GM18873 (cell line): ENCODE data around the gene SHISA5.
"Not testable (repeated sequence)": the region's sequence is repeated elsewhere in the genome, so short reads cannot be mapped to it uniquely, and the experiment has no call there.

Source experiments
- ATAC-seq: cut with Tn5 transposase; IDR thresholded peaks from one replicate; pipeline ENCODE4 v1.9.1; 2021; ENCODE audit warnings: mild to moderate bottlenecking, moderate library complexity, moderate number of reproducible peaks; ENCODE audit not compliant: unreplicated experiment, low FRiP score

SHISA5 gene

GRCh38 chr3:48524970-48525369 is 21.0 kb upstream of the SHISA5 start:
- no peak for ATAC-seq

DNA sequence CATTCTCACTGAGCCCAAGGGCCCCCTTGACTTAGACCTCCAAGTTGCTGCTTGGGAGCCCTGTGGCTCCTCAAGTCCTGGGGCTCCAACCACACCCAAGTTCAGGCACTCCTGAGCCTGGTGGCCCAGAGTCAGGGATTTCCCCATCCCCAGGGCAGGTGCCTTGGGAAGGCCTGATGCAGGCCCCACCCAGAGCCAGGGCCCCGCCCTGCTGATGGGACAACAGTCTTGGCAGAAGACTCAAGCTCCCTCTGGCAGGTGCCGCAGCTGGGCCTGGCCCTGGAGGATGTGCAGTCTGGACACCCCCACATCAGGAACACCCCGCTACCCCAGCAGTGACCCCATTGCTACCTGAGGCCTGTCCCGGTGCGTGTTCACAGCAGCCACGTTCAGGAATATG is 17.7 kb upstream of the SHISA5 start:
- ATAC-seq = no peak

GRCh38 chr3:48519277-48519643 is 15.3 kb upstream of the SHISA5 start:
- no peak for ATAC-seq

- no peak for ATAC-seq
These were observed 14.8 kb upstream of the SHISA5 start for GRCh38 chr3:48518638-48519276.

DNA sequence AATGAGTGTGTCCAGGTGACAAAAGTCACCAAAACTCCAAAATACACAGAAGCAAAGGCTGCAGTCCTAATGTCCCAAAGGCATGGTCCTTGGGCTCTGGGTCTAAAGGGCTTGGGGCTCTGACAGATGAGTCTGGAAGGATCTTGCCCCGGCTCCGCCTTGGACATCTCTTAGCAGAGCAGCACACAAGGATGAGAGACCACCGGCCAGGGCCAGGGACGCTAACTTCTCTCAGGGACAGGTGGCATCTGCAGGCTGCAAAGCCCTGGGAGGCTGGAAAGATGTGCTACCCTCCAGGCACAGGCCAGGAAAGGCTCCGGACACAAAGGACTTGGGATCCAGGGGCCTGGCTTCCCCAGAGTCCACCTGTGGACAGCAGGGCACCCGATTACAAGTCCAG is 14.1 kb upstream of the SHISA5 start:
- no peak for ATAC-seq

GRCh38 chr3:48516571-48516970 is 12.6 kb upstream of the SHISA5 start:
- no peak for ATAC-seq

GRCh38 chr3:48514431-48515227 is 10.7 kb upstream of the SHISA5 start:
- ATAC-seq = no peak

DNA sequence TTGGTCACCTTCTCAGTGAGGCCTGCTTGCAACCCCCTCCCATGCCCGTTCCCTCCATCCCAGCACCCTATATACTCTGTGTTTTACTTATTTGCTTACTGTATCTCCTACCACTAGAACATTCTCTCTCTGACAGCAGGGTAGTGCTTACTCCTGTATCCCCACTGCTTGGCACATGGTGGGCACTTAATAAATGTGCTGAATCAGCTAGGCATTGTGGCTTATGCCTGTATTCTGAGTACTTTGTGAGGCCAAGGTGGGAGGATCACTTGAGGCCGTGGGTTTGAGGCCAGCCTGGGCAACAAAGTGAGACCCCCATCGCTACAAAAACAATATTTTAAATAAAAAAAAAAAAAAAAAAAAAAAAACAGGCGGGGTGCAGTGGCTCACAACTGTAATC is 7.6 kb upstream of the SHISA5 start:
- ATAC-seq = no peak

- ATAC-seq = no peak
These were observed 3.5 kb upstream of the SHISA5 start for GRCh38 chr3:48507256-48508061.

GRCh38 chr3:48505968-48506504 is 2.1 kb upstream of the SHISA5 start:
- no peak for ATAC-seq

- no peak for ATAC-seq
These were observed 1.2 kb upstream of the SHISA5 start for GRCh38 chr3:48505146-48505545.

- ATAC-seq = no peak
These were observed 448 bp downstream of the SHISA5 start for GRCh38 chr3:48503401-48504050.

DNA sequence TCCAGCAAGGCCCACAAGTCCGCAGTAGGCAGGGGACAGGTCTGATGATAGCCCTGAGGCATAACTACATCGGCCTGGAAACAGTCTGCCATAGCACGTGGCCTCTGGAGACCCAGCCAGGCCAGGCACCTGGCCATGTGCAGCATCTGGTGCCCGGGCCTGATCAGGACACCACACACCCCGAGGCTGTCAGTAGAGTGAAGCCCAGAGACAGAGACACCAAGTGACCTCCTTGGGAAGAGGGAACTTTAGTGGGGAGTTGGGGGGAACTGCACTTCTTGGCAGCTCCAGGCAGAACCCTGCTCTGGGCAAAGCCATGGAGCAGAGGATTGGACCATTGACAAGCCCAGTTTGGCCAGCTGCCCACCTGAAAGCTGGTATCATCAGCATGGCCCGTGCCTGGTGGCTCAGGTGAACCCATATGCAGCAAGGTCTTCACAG is 1.2 kb downstream of the SHISA5 start:
- ATAC-seq = no peak

DNA sequence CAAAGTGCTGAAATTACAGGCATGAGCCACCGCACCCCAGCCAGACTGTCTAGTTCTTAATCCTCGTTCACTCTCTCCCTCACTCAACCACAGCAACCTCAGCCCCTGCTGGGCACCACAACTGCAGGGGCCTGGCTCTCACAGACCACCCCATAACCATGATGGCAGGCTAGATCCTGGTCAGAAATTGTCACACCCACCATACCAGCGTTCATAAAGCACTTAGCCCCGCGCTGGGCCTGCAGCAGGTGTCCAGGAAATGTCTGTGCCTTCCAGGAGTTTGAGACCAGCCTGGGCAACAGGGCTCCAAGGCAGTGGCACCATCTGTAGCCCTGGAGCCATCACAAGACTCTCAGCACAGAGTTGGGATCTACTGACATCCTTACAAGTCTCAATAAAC is 1.9 kb downstream of the SHISA5 start:
- no peak for ATAC-seq

DNA sequence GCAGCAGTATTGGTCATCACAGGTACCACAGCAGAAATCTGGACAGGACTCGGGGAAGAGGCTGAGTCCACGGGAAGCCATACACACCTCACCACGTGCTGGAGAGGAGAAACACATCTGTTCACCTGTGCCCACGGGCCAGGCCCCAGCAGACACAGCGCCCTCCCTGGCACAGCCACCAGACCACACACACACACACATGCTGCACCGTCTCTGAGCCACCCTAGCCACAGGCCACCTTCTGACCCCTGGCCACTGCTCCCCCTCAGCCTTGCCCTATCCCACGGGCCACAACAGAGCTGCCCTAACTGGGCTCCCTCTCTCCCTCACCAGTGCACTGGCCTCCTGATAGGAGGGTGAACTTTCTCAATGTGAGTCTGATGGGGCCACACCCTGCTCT is 2.8 kb downstream of the SHISA5 start:
- no peak for ATAC-seq

- no peak for ATAC-seq
These were observed 3.3 kb downstream of the SHISA5 start for GRCh38 chr3:48500656-48501055.

DNA sequence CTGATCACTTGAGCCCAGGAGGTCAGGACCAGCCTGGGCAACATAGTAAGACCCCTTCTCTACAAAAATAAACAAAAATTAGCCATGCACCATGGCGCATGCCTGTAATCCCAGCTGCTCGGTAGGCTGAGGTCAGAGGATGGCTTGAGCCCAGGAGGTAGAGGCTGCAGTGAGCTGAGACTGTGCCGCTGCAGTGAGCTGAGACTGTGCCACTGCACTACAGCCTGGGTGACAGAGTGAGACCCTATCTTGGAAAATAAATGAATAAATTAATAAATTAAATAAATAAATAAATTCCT is 10.8 kb downstream of the SHISA5 start:
- ATAC-seq = no peak

DNA sequence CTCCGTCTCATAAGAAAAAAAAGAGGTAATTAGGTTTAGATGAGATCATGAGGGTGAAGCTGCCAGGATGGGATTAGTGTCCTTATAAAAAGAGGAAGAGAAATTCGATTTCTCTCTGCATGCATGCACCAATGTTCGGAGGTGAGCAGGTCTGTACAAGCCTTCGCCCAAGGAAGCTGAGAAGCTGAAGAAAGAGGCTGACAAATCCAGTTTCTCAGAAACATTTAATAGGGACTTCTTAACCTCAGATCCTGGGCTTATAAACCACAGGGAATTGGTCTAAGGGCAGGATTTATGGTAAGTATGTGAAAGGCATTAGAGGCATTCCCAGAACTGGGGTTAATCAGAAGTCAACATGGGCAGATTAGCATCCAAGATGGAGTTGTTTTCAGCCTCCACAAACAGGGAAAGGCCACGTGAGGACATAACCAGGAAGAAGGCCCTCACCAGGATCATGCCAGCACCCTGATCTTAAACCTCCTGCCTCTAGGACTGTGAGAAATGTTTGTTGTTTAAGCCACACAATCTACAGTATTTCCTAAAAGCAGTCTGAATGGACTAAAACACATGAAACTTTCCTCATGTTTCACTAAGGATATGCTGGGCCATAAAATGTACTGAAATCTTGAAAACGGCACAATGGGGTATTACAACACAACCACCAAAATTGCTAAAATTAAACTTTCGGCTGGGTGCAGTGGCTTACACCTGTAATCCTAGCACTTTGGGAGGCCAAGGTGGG is 11.3 kb downstream of the SHISA5 start:
- ATAC-seq = no peak

DNA sequence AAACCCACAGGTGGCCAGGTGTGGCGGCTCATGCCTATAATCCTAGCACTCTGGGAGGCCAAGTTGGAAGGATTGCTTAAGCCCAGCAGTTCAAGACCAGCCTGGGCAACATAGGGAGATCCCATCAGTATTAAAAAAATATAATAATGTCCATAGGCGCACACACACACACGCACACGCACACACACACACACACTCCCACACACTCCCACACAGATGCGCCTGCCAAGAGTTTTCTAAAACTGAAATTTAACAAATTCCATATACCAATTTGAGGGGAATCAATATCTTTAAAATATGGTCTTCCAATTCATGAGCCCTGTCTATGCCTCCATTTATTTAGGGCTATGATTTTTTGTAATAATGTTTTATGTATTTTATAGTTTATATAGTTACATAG is 17.0 kb downstream of the SHISA5 start:
- ATAC-seq = no peak

- ATAC-seq = not testable (repeated sequence)
These were observed 21.2 kb downstream of the SHISA5 start for GRCh38 chr3:48482822-48483221.
